Adipocyte (in vitro differentiated cells): ENCODE measurements around the gene CHST10.
"Not testable (repeated sequence)": the region's sequence is repeated elsewhere in the genome, so short reads cannot be mapped to it uniquely, and the experiment has no call there.

Experiments used
- DNase-seq: peaks from one replicate; pipeline ENCODE4 v3.0.0-alpha.2; 2015; ENCODE audit warnings: low read depth
- H3K27me3 ChIP-seq: replicated peaks from 2 replicates; pipeline ENCODE4 v1.7.0; 2013; ENCODE audit warnings: mild to moderate bottlenecking, low read length, moderate library complexity; ENCODE audit not compliant: control insufficient read depth, insufficient read depth
- H3K36me3 ChIP-seq: 2 replicates; pipeline ENCODE4 v1.7.0; 2013; ENCODE audit warnings: low read length, mild to moderate bottlenecking, moderate library complexity; ENCODE audit not compliant: control insufficient read depth, insufficient read depth, severe bottlenecking
- H3K4me1 ChIP-seq: 2 replicates; pipeline ENCODE4 v1.7.0; 2013; ENCODE audit warnings: mild to moderate bottlenecking, low read length, moderate library complexity; ENCODE audit not compliant: control insufficient read depth, insufficient read depth
- H3K4me3 ChIP-seq: 2 replicates; pipeline ENCODE4 v1.7.0; 2013; ENCODE audit warnings: mild to moderate bottlenecking, low read length, moderate library complexity
- H3K9ac ChIP-seq: 2 replicates; pipeline ENCODE4 v1.7.0; 2013; ENCODE audit warnings: mild to moderate bottlenecking, low read length, moderate library complexity
- H3K9me3 ChIP-seq: 2 replicates; pipeline ENCODE4 v1.7.0; 2013; ENCODE audit warnings: mild to moderate bottlenecking, low read length, moderate library complexity; ENCODE audit not compliant: control insufficient read depth

The CHST10 gene

GRCh38 chr2:100391735-100392515 is 25.5 kb downstream of the CHST10 start:
- Histone ChIP-seq H3K4me3 (no peak overlapping the region), H3K36me3 (peaks cover 5% of the 10 kb centered on the region), H3K4me1 (no peaks in the 10 kb centered on the region), H3K9me3 (no peaks in the 10 kb centered on the region), H3K27me3 (no peaks in the 10 kb centered on the region), H3K9ac (no peak overlapping the region)
- DNase-seq, result no peak

- no peaks in the 10 kb centered on the region for H3K27me3 ChIP-seq
- DNase-seq, result no peak
- peaks cover 5% of the 10 kb centered on the region for H3K36me3 ChIP-seq
- H3K4me1 ChIP-seq, result no peaks in the 10 kb centered on the region
- H3K9me3 ChIP-seq, result no peaks in the 10 kb centered on the region
- H3K4me3 ChIP-seq, result no peak overlapping the region
- H3K9ac ChIP-seq, result no peak overlapping the region
These were observed 27.2 kb downstream of the CHST10 start for GRCh38 chr2:100390001-100390940.

- Histone ChIP-seq H3K36me3 (peaks cover 5% of the 10 kb centered on the region), H3K27me3 (no peaks in the 10 kb centered on the region), H3K4me1 (no peaks in the 10 kb centered on the region), H3K4me3 (no peak overlapping the region), H3K9me3 (no peaks in the 10 kb centered on the region), H3K9ac (no peak overlapping the region)
- DNase-seq, result no peak
These were observed 28.8 kb downstream of the CHST10 start for GRCh38 chr2:100388703-100389102.

GRCh38 chr2:100383954-100384353 is 33.5 kb downstream of the CHST10 start:
- H3K9ac ChIP-seq, result no peak overlapping the region
- DNase-seq, result no peak
- no peaks in the 10 kb centered on the region for H3K9me3 ChIP-seq
- H3K4me1 ChIP-seq, result no peaks in the 10 kb centered on the region
- no peaks in the 10 kb centered on the region for H3K36me3 ChIP-seq
- no peak overlapping the region for H3K4me3 ChIP-seq
- H3K27me3 ChIP-seq, result no peaks in the 10 kb centered on the region

GRCh38 chr2:100383306-100383705 is 34.2 kb downstream of the CHST10 start:
- no peak for DNase-seq
- no peaks in the 10 kb centered on the region for H3K36me3 ChIP-seq
- no peak overlapping the region for H3K9ac ChIP-seq
- no peaks in the 10 kb centered on the region for H3K9me3 ChIP-seq
- no peaks in the 10 kb centered on the region for H3K27me3 ChIP-seq
- no peak overlapping the region for H3K4me3 ChIP-seq
- no peaks in the 10 kb centered on the region for H3K4me1 ChIP-seq

- peaks cover 10% of the 10 kb centered on the region for H3K27me3 ChIP-seq
- DNase-seq, result peak; percentile 90
- no peaks in the 10 kb centered on the region for H3K36me3 ChIP-seq
These were observed 36.2 kb downstream of the CHST10 start for GRCh38 chr2:100381240-100381639.

GRCh38 chr2:100380681-100381080 is 36.8 kb downstream of the CHST10 start:
- DNase-seq, result no peak
- Histone ChIP-seq H3K9me3 (no peaks in the 10 kb centered on the region), H3K27me3 (peaks cover 10% of the 10 kb centered on the region), H3K36me3 (no peaks in the 10 kb centered on the region), H3K4me3 (no peak overlapping the region), H3K4me1 (no peaks in the 10 kb centered on the region), H3K9ac (no peak overlapping the region)

More at GRCh38 chr2:100381240-100381639, 36.2 kb downstream of the CHST10 start:
- Histone ChIP-seq H3K9me3 (no peaks in the 10 kb centered on the region), H3K9ac (no peak overlapping the region), H3K4me1 (no peaks in the 10 kb centered on the region), H3K4me3 (no peak overlapping the region)

- Histone ChIP-seq H3K36me3 (no peaks in the 10 kb centered on the region), H3K4me1 (no peaks in the 10 kb centered on the region), H3K9me3 (peaks cover 12% of the 10 kb centered on the region), H3K27me3 (peaks cover 10% of the 10 kb centered on the region), H3K4me3 (no peak overlapping the region), H3K9ac (no peak overlapping the region)
- no peak for DNase-seq
These were observed 40.6 kb downstream of the CHST10 start for GRCh38 chr2:100376836-100377235.

GRCh38 chr2:100367163-100367562 is 50.3 kb downstream of the CHST10 start:
- peak; percentile 1 for DNase-seq

GRCh38 chr2:100365434-100365833 is 52.0 kb downstream of the CHST10 start:
- Histone ChIP-seq H3K4me3 (no peak overlapping the region), H3K27me3 (peaks cover 10% of the 10 kb centered on the region), H3K4me1 (peaks cover 14% of the 10 kb centered on the region), H3K9me3 (peaks cover 18% of the 10 kb centered on the region), H3K9ac (no peak overlapping the region), H3K36me3 (no peaks in the 10 kb centered on the region)
- DNase-seq, result peak; percentile 61

More at GRCh38 chr2:100367163-100367562, 50.3 kb downstream of the CHST10 start:
- Histone ChIP-seq H3K4me3 (no peak overlapping the region), H3K9me3 (peaks cover 25% of the 10 kb centered on the region), H3K36me3 (no peaks in the 10 kb centered on the region), H3K9ac (no peak overlapping the region), H3K27me3 (peaks cover 10% of the 10 kb centered on the region), H3K4me1 (peaks cover 14% of the 10 kb centered on the region)

GRCh38 chr2:100362269-100362668 is 55.2 kb downstream of the CHST10 start:
- H3K36me3 ChIP-seq, result not testable (repeated sequence)

More at GRCh38 chr2:100362269-100362668, 55.2 kb downstream of the CHST10 start:
- H3K4me3 ChIP-seq, H3K9ac ChIP-seq, DNase-seq, H3K9me3 ChIP-seq, H3K27me3 ChIP-seq: not testable (repeated sequence)
- peaks cover 14% of the 10 kb centered on the region for H3K4me1 ChIP-seq
